HG02588 (cell line): Measurements from ENCODE around the gene ZNF518A.

ENCODE experiments used
- ATAC-seq: cut with Tn5 transposase; IDR thresholded peaks from one replicate; pipeline ENCODE4 v1.9.1; 2021; ENCODE audit warnings: mild to moderate bottlenecking, moderate library complexity; ENCODE audit not compliant: unreplicated experiment

ZNF518A gene

GRCh38 chr10:96129387-96130325 is at the start of gene ZNF518A:
TSS of gene ZNF518A (plus strand) at chr10:96130297. CDS start at chr10:96156323, 26,026 bp downstream.
- peak; percentile 73 for ATAC-seq

- ATAC-seq, result no peak
Observed at GRCh38 chr10:96082153-96082552, 47.9 kb upstream of the ZNF518A start.

- ATAC-seq, result no peak
Observed at GRCh38 chr10:96082748-96083147, 47.3 kb upstream of the ZNF518A start.

- ATAC-seq, result no peak
Observed at GRCh38 chr10:96089116-96089515, 41.0 kb upstream of the ZNF518A start.

GRCh38 chr10:96089670-96090462 is 40.2 kb upstream of the ZNF518A start:
- ATAC-seq, result peak; percentile 85

GRCh38 chr10:96090463-96090800 is 39.7 kb upstream of the ZNF518A start:
- ATAC-seq, result no peak

- no peak for ATAC-seq
Observed at GRCh38 chr10:96092999-96093767, 36.9 kb upstream of the ZNF518A start.

- no peak for ATAC-seq
Observed at GRCh38 chr10:96093948-96094347, 36.1 kb upstream of the ZNF518A start.

- no peak for ATAC-seq
Observed at GRCh38 chr10:96096958-96097357, 33.1 kb upstream of the ZNF518A start.

- ATAC-seq, result no peak
Observed at GRCh38 chr10:96097865-96098264, 32.2 kb upstream of the ZNF518A start.

GRCh38 chr10:96107623-96108038 is 22.5 kb upstream of the ZNF518A start:
- ATAC-seq, result no peak

GRCh38 chr10:96112531-96112930 is 17.6 kb upstream of the ZNF518A start:
- ATAC-seq, result no peak

- no peak for ATAC-seq
Observed at GRCh38 chr10:96118604-96119450, 11.3 kb upstream of the ZNF518A start.

GRCh38 chr10:96122824-96123223 is 7.3 kb upstream of the ZNF518A start:
- ATAC-seq, result no peak

GRCh38 chr10:96124230-96125141 is 5.6 kb upstream of the ZNF518A start:
- ATAC-seq, result no peak

GRCh38 chr10:96125142-96125515 is 5.0 kb upstream of the ZNF518A start:
- no peak for ATAC-seq

GRCh38 chr10:96130326-96130995 is 364 bp downstream of the ZNF518A start:
- peak; percentile 55 for ATAC-seq

- no peak for ATAC-seq
Observed at GRCh38 chr10:96131621-96132020, 1.5 kb downstream of the ZNF518A start.

- ATAC-seq, result no peak
Observed at GRCh38 chr10:96133135-96133534, 3.0 kb downstream of the ZNF518A start.
